ELF-1 (cell line): Measurements from ENCODE around the gene COX10.

Source experiments
- DNase-seq: peaks from one replicate; pipeline ENCODE4 v3.0.0-alpha.2; 2016; ENCODE audit warnings: low read depth, low spot score

COX10 gene

DNA sequence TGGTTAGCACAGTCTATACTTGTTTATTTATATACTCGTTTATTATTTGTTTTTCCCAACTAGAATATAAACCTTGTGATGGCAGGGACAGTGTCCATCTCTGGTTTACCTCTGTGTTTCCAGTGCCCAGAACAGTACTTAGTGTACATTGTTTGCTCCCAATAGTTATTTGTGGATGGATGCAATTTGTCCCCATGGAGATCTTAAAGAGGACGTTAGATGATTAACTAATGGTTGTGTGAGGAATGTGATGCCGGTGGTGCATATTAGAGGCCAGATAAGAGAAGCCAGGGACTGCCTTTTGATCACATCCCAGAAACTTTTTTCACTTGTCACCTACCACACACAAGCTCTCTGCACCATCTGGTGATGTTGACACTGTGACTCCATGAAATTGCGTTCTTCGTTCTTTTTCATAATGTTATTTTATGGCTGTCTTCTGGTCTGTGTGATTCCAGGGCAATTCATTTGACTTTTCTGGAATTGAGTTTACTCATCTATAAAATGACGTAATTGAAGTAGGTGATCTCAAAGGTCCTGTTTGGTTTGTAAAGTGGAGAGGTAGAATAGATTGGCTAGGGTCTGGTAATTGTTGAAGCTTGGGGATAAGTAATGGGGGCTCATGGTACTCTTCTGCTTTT lies 1.2 kb downstream of the COX10 start:
- no peak for DNase-seq

DNA sequence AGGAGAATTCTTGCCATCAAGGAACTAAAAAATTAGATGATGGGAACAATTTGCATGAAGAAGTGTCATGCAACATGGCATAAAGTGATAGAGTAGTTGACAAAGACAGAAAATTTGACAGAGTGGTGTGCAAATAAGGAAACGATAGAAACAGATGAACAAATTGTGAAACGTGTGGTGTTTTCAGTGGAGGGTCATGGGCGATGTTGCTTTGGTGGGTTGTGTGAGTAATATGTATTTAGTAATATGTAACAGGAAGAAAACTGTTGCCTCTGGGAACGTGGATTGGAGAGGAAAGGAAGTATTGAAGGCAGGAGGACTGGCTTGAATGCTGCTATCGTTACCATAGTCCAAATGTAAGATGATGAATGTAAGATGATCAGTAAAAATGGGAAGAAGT lies 3.6 kb downstream of the COX10 start:
- DNase-seq: no peak

DNA sequence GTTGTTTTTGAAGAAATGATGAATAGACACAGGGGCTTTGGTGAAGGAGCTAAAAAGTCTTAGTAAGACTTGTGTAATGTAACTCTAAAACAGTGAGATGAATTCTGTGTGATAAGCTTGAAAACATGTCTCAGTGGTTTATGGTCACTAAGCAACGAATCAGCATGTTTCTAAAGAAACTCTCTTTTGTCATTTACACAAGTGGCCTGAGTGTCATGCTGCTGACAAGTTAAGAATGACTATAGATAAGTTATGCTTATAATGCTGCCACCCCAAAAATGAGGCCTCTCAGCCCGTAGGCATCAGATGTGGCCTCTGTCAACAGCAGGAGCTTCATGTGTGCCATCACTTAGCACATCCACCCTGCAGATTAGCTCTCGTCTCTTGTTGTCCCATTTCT lies 8.7 kb downstream of the COX10 start:
- no peak for DNase-seq

DNA sequence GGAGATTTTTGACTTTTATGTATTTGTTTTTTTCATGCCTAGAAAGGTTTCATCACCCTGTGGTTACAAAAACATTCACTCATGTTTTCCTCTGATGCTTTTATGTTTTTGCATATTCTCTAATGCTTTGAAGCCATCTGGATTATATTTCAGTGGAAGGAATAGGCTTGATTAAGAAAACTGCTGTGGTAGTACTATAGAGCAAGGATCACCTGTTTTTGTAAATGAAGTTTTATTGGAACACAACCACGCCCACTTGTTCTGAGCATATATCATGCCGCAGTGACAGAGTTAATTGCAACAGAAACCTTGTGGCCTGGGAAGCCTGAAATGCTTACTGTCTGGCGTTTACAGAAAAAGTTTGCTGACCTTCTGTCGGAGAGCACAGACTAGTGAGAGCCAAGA lies 11.5 kb downstream of the COX10 start:
- DNase-seq: no peak

DNA sequence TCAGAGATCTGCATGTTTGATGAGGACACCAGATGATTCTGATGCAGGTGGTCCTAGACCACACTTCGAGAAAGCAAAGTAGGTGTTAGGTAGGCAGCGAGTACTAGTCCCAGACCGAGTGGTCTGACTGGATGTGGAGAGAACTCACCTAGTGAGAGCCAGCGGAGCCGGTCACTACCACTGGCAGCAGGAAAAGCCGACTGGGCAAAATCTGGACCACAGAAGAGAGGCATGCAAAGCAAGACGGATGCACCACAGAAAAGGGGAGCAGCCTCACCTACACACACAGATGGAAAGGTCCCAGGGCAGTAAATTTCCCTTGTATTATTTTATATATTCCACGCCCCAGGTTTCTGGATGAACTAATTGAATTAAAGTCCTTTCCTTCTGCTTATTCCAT lies 13.5 kb downstream of the COX10 start:
- DNase-seq: no peak

DNA sequence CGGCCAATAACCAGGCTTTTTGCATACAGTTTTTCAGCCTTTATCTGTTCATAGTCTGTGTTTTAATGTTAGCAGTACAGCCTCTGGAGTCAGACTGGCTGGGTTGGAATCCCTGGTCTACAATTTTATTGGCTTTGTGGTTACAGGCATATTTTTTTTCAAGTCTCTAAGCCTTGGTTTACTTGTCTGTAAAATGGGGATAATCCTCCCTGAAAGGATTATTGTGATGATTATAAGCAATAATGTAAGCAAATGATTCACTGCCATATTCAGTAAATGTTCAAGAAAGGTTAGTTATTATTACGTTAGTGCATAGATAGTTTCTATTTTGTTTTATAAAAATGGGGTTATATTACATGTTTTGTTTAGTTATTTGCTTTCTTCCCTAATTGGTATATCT lies 15.7 kb downstream of the COX10 start:
- no peak for DNase-seq

DNA sequence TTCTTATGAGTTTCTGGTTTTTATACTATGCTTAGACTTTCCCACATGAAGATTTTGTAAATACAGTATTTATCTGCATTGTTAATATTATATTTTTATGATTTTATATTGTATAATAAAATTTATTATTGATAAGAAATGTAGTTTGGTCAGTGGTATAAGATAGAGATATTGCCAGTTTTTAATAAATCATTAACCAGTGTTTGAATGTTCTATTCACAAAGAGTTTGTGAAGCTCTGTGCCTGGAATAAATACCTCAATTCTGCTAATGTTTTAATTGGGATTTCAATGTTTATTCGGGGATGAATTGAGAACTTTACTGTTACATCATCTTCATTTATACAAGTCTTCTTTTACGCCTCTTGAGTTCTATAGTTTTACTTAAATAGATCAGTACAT lies 16.9 kb downstream of the COX10 start:
- DNase-seq: no peak

DNA sequence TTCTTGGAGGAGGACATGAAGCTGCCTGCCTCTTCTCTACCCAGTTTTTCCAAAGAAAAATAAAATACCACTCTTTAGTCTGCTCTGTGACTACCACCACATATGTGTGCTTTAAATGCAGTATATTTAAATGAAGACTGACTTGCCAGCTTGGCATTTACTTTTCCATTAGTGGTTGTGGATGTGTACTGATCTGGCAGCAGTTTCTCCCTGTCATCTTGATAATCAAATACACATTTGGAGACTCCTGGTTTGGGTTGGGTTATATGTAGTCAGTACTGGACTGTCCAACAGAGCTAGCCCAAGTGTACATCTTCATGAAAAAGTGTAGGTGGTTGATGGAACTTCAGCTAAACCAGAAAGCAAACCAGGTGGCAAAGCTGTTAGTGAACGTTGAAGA lies 19.9 kb downstream of the COX10 start:
- DNase-seq: no peak

DNA sequence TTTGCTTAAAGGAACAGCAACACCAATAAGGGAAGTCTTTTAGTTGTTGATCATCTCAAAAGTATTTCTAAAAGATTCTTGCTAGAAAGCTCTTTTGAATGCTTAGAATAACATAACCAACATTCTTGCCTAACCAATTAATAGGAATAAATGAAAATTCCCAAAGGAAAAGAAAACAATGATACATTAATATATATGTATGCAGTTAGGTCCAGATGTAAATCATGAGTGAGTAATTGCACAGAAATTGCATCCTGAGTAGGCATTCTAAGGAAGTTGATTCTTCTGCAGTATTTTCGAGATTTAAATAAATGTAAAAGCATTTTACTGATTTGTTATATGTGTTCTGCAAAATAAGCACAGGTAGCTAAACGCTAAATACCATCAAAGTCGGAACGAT lies 22.1 kb downstream of the COX10 start:
- no peak for DNase-seq

DNA sequence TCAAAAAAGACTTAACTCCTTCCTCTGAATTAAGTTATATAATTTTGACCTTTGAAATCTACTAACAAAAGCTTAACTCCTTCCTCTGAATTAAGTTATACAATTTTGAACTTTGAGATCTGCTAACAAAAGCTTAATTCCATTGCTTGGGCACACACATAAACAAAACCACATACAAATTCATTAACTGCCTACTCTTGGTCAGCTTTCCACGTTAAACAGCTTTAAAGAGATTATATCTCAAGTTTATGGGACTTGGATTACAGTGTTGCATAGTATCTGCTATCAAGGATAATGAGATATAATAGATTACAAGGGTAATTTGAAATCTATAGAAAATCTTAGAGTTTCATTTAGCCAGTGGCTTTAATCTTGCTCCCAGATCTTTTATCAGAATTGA lies 23.5 kb downstream of the COX10 start:
- no peak for DNase-seq

DNA sequence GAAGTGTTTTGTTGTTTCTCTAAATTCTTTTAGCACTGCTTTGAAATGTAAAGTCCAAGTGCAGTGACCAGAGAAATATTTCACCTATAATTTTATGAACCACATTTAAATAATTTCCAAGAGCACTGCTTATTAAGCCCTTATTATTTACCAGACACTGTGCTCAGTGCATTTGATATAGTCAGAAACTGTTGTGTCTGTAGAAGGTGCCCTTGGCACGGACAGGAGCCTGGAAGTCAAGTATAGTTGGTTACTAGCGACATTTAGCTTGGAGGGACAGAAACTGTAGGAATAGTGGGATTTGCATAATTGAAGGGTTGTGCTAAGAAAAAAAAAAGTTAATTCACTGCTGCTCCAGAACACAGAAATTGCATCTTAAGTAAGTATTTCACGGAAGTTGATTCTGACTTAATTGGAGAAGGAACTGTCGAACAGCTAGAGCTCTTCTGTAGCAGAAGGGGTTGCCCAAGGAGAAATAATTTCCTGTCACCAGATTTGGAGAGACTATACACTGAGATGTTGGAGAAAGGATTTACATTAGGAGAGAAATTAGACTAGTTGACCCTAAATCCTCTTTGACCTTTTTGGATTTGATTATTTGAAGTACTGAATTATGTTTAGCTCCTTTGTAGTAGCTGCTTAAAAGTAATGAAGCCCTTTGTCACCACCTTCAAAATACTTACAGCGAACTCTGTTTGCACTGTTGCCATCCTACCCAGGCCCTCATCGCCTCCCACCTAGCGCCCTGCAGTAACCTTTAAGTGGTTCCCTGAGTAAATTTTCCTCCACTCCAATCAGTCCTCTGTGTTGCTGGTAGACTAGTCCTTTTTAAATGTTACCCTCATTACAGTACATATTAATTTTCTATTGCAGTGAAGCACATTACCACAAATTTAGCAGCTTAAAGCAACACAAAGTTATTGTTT lies 25.6 kb downstream of the COX10 start:
- no peak for DNase-seq

DNA sequence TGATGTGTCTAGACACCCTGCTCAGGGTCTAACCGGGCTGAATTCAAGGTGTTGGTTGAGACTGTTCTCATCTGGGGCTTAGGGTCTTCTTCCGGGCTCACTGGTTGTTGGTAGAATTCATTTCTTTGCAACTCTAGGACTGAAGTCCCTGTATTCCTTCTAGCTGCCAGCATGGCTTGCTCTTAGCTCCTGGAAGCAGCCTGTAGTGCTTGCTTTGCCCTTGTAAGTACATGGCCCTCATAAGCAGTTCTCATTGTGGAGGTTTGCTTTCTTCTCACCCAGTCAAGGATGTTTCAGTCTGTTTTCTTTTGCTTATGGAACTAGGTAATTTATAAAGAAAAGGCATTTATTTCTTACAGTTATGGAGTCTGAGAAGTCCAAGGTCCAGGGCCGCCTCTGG lies 26.3 kb downstream of the COX10 start:
- no peak for DNase-seq

DNA sequence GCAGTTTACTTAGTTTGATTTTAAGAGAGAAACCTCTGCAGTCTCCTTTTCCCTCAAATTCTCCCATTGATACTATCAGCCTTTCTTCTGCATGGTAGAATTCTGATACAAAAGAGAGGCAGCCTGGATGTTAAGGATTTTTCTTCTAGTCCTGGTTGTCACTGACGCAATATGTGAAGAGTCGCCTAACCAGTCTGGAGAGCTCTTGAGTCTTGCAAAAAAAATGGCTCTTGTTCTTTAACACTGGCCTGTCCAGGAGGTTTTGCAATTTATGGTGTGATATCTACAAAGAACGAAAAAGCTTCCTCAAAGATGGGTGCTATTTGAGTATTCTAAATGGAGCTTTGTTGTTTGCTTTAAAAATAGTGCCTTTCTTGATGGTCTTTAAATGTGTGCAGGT lies 28.9 kb downstream of the COX10 start:
- DNase-seq: peak; percentile 41

DNA sequence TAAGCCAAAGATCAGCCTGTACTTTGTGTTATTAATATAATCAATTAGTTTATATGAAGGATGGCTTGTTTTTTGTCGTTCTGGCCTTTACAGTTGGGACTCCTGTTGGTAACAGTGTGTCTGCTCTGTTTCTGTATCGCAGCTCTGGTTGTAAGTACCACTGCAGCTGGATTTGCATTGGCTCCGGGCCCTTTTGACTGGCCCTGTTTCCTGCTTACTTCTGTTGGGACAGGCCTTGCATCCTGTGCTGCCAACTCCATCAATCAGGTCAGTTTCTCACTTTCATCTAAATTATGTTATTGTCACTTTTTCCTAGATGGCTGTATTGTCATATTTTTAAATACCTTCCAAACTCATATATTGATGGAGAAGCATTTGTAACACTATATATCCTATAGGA lies 32.7 kb downstream of the COX10 start:
- DNase-seq: no peak

DNA sequence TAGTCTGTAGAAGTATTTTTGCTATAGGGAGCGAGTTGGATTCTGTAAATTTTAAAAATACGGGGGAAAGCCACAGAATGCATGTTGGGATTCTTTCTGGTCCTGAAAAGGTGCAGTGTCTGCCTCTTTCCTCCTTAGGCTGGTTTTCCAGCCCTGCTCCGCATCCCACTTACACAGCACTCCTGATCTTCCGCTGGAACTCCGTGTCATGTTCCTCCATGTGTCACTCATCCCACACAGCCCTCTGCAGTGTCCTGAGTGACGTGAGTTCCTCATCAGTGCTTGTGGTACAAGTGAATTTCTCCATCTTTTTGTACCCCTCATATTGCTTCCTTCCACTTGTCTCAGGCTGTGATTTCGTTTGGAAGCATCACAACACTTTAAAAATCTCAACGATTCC lies 34.5 kb downstream of the COX10 start:
- DNase-seq: no peak

DNA sequence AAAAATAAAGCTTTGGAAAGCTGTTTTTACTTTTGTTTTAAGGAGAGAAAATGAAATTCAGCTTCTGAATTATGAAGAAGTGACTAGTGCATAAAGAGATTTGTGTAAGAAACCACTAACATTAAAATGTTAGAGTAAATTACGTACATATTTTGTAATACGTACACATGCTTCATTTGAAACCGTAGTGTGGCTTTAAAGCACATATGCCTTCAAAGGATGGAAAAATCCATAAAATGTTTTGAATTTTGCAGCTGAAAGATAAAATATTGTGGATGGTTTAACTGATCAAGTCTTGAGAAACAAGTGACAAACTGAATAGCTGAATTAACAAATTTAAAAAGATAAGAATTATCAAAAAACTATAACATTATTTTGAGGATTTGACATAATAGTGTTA lies 35.4 kb downstream of the COX10 start:
- no peak for DNase-seq

DNA sequence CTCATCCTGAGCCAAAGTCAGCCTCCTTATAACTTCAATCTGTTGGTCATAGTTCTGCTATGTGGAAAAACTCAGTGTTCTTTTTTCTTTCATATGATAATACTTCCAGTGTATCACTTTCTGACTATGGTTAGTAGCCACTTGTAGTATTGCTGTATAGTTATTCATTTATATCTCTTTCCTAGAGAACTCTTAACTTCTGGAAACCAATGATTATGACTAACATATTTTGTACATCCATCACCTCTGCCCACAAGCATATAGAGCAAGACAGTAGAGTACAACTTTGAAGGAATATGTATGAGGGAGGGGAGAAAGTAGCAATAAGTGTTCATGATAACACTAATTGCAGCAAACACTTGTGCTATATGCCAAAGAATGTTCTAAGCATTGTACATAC lies 38.6 kb downstream of the COX10 start:
- no peak for DNase-seq

DNA sequence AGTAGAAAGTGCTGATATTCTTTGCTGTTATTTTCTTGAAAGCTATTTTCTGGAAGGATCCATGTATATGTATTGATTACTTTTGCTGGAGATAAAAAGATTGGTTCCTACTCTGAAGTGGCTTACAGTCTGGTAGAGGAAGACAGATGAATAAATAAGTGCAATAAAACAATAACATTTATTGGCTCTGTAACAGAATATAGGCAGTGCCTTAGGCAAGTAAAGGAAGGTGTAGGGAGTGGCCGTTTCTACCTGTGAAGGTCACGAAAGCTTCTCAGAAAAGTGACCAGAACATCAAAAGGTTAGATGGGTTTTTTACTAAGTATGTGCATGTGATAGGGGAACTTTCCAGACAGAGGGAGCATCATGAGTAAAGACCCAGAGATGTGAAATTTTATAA lies 43.1 kb downstream of the COX10 start:
- no peak for DNase-seq

DNA sequence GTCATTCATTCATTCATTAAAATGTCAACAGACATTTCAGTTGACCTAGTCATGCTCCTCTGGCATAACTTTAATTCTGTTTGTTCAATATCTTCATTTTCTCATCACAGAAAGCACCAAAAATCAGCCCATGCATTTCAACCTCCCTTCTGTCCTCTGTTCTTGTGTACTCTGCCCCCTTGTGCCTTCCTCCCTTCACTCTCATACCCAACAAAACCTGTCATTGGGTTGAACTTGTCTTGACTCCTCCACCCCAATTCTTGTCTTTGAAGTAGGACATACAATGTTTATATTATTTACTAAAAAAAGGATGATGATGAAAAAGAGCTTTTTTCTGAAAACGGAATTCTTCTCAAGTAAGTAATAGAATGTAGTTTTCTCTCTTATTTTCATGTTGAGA lies 43.8 kb downstream of the COX10 start:
- DNase-seq: no peak

DNA sequence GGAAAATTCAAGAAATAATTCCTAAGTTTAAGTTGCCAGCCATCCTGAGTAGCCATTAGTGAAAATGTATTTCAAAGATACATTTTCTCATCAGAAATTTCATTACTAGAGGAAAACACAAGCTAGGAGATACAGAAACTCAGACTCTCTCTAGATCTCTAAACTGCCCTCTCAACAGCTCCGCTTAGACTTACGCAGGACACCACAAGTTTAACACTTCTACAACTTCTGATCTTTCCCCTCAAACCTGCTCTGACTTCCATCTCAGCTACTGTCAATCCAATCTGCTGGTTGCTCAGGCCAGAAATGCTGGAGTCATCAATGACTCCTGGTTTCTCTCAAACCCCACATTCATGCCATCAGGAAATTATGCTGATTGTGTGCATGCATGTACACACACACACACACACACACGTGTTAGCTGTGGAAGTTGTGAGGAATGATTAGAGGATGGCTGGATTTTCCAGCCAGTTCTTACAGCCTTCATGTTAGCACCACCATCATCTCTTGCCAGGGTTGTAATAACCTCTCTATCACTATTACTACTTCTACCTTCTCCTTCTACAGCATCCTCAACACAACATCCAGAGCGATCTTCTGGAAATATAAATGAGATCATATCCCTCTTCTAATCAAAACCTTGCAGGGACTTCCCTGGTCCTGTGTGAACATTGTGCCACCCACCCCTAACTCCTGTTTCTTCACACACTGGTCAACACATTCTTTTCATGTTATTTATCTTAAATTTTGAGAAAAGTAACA lies 47.1 kb downstream of the COX10 start:
- DNase-seq: no peak

DNA sequence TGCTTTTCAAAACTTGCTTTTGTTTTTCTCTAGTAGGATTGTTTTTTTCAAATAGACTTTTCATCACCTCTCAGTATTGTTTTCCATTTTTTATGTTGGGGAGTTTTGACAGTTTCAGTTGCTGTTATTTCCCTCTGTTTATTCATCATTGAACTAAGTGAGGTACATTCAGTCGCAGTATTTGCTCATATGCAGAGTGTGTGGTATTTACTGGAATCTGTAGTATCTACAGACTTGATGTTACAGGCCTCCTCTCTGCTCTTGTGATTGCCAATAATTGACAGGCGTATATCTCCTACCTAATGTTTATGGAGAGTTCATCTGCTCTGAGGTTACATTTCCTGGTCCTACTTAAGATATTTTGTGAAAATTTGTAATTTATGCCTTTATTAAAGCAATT lies 49.6 kb downstream of the COX10 start:
- no peak for DNase-seq

DNA sequence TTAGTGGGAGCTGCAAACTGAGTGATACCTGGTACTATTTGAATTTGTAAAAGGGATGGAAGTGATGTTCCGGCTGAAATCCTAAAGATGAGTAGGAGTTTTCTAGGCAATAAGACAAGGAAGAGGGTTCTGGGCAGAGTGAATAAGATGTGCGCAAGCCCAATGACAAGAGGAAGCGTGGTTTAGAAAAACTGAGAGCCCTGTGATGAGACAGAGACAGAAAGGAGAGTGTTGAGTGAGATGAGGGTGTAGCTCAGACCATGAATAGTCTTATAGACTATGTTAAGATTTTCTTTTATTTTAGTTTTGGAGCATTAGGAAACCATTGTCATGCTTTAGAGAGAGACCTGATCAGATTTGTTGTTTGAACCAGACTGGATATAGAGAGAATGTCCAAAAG lies 50.2 kb downstream of the COX10 start:
- no peak for DNase-seq

DNA sequence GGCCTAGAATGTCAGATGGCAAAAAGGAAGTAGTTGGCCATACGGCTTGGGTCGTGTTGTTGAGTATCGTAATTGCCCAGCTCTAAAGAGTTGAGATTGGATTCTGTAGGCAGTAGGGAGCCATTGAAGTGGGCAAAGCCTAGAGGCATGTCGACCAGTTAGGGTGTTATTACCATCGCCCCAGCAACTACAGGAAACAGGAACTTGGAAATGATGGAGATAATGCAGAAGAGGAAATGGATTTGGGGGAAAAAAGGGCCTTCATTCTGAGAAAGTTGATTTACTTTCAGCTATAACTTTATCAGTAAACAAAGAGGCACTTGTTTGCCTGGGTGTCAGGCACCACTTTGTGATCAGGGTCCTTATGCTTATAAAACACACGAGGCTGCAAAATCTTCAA lies 52.6 kb downstream of the COX10 start:
- DNase-seq: no peak
